Measurements from ENCODE around the gene PARD3B.

GRCh38 chr2:205283736-205284270 is 738.5 kb downstream of the PARD3B start:
- TF ChIP-seq CTCF (IDR thresholded peaks at IDR 0.05) (no peak), POLR2AphosphoS5 (IDR thresholded peaks at IDR 0.05; ENCODE audit: low read depth, low read length) (no peak), SIN3A (IDR thresholded peaks at IDR 0.05; ENCODE audit: borderline replicate concordance, insufficient read depth, low read depth, low read length) (no peak)

Measured in Panc1 (cell line).